Small intestine (tissue), 7 donors: Measurements from ENCODE around the gene FRS2. TPM values are rescaled to one million over a fixed set of nuclear protein-coding genes. Genes with fewer than 3 reads are reported as not detected.

Source experiments
- DNase-seq, 2 donors: peaks; one replicate each; pipeline versions ENCODE4 v3.0.0 to v3.0.0-alpha.2; 2013
- FAIRE-seq: peaks from 2 replicates; lab custom pipeline; 2012; peaks lifted over from hg19 to GRCh38; lab: Jason Lieb, UNC
- H3K27ac ChIP-seq, 3 donors: one replicate each; pipeline ENCODE4 v1.5.1; 2013; ENCODE audit warnings: low read length in 2 of 3, mild to moderate bottlenecking in 2 of 3, control low read depth in 1 of 3, inconsistent platforms in 1 of 3, low read depth in 1 of 3, moderate library complexity in 1 of 3
- H3K27me3 ChIP-seq, 3 donors: one replicate each; pipeline ENCODE4 v1.6.1; 2013; ENCODE audit warnings: low read length in 3 of 3, inconsistent platforms in 1 of 3; ENCODE audit not compliant: control insufficient read depth in 3 of 3, insufficient read depth in 3 of 3
- H3K36me3 ChIP-seq, 3 donors: one replicate each; pipeline ENCODE4 v1.6.1; 2013; ENCODE audit warnings: low read length in 3 of 3, inconsistent platforms in 1 of 3, low read depth in 1 of 3, mild to moderate bottlenecking in 1 of 3, moderate library complexity in 1 of 3; ENCODE audit not compliant: control insufficient read depth in 3 of 3, insufficient read depth in 2 of 3
- H3K4me1 ChIP-seq, 3 donors: one replicate each; pipeline ENCODE4 v1.6.1; 2013; ENCODE audit warnings: low read length in 2 of 3, inconsistent platforms in 1 of 3, low read depth in 1 of 3, mild to moderate bottlenecking in 1 of 3, moderate library complexity in 1 of 3; ENCODE audit not compliant: control insufficient read depth in 3 of 3, insufficient read depth in 2 of 3
- H3K4me3 ChIP-seq, 3 donors: one replicate each; pipeline ENCODE4 v1.5.1; 2013; ENCODE audit warnings: low read length in 3 of 3, control low read depth in 1 of 3, inconsistent platforms in 1 of 3, low read depth in 1 of 3, mild to moderate bottlenecking in 1 of 3, moderate library complexity in 1 of 3
- H3K9me3 ChIP-seq, 2 donors: one replicate each; pipeline ENCODE4 v1.6.1; 2013; ENCODE audit warnings: low read depth in 1 of 2, low read length in 1 of 2; ENCODE audit not compliant: control insufficient read depth in 2 of 2, insufficient read depth in 1 of 2
- WGBS, 3 donors: extraction: QIAGEN DNeasy Blood & Tissue Kit; methylation state at CpG; one replicate each; pipeline ENCODE4 v1.1.7; 2013; 5-methylcytosine and 5-hydroxymethylcytosine counted together
- polyA plus RNA-seq, 4 donors: library from polyadenylated mRNA; stranded (reverse) in 3 of 4; unstranded in 1 of 4; fragments of 200-250 nt in 3 of 4; fragments of 120-200 nt in 1 of 4; gene quantifications; one replicate each; pipeline versions ENCODE4 v1.2.1 to v1.2.3, GENCODE V29; 2013
- donor health status: healthy with polysubstance abuse.
- donor health status: control.
- donor health status: control.
- donor health status: Bipolar disorder and iron deficiency.
- donor health status: healthy.

The FRS2 gene
- polyA plus RNA-seq, 4 donors, result 5.9 to 30.3 (median 9.3) TPM

DNA sequence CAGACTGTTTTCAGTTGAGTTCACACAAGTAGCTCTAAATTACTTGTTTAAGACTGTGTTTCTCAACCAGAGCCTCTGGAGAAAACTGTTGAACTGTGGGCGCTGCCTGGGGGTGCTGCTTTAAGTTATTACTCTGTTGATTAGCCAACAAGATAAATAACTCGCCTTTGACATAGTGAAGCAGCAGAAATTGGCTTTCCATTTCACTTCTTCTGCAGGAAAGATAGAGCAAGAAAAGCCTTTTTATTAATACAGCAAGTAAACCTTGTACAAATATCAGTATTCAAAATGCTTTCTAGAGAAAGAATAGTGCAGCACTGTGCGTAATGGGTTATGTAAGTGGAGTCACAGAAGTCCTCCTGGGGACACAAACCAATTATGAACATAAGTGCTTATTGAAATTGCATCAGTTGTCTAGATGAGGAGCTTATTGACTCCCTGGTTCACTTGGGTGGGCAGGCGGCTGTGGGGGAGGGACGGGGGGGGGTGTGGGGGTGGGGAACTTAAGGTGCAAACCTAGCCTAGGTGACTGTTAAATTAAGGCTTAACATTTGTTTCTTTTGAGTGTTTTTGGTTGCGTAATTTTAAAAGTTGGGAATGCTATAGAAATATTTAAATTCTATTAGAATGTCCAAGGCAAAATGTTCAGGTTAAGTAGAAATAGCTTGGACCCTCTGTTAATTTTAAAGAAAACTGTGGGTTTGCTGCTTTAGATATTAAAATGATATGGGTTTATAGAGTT is 6.3 kb downstream of the FRS2 start:
- Histone ChIP-seq H3K27ac (peak overlapping the region in 1 of 3 donors; percentile 26), H3K27me3 (no peaks in the 10 kb centered on the region), H3K4me3 (no peak overlapping the region), H3K4me1 (peaks cover 5 to 30% (median 12%) of the 10 kb centered on the region in 3 donors), H3K9me3 (no peaks in the 10 kb centered on the region), H3K36me3 (no peaks in the 10 kb centered on the region)
- DNase-seq (peak in 1 of 2 donors; percentile 33), FAIRE-seq (no peak)
- 52 to 59% (median 59%) methylated on average over 6 of the region's 6 CpGs for WGBS, 3 donors

DNA sequence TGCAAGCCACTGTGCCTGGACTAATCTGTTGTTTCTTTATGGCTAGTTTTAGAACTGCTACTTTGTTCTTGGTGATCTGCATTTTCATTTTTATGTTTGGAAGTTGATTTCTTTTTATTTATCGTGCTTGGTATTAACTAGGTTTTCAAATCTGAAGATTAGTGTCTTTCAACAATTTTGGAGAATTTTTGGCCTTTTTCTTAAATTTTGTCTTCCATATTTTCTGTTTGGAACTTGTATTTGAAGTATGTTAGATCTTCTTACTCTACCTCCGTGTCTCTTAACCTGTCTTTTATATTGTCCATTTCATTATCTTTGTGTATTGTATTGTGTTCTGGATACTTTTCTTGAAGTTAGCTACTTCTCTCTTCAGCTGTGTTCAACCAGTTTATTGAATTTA is 9.5 kb downstream of the FRS2 start:
- Histone ChIP-seq H3K4me1 (peaks cover 7 to 24% (median 15%) of the 10 kb centered on the region in 3 donors), H3K36me3 (no peaks in the 10 kb centered on the region), H3K4me3 (no peak overlapping the region), H3K27me3 (no peaks in the 10 kb centered on the region), H3K9me3 (no peaks in the 10 kb centered on the region), H3K27ac (no peak overlapping the region)
- DNase-seq (no peak), FAIRE-seq (peak; percentile 61)
- 94 to 100% (median 96%) methylated on average over 2 of the region's 2 CpGs for WGBS, 3 donors

DNA sequence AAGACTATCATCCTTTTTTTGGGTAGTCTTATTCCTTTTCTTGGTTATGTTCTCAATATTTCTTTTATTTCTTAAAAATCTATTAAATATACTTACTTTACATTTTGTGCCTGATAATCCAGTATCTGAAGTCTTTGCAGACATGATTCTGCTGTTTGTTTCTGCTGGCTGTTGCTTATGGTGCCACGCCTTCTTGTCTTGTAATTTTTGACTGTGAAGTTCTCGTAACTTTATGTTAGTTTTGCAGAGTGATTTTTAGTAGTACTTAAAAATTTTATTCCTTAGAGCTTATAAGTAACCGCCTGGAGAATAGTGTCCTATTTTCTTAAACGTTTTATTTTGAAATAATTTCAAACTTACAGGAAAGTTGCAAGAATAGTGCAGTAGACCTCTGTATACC is 10.5 kb downstream of the FRS2 start:
- H3K27ac ChIP-seq, result no peak overlapping the region
- no peak overlapping the region for H3K4me3 ChIP-seq
- H3K36me3 ChIP-seq, result peaks cover 0 to 3% (median 0%) of the 10 kb centered on the region in 3 donors
- H3K4me1 ChIP-seq, result peaks cover 3 to 19% (median 9%) of the 10 kb centered on the region in 3 donors
- no peak for FAIRE-seq
- no peak for DNase-seq
- 87 to 93% (median 92%) methylated on average over 4 of the region's 4 CpGs for WGBS, 3 donors
- H3K27me3 ChIP-seq, result no peaks in the 10 kb centered on the region
- no peaks in the 10 kb centered on the region for H3K9me3 ChIP-seq

DNA sequence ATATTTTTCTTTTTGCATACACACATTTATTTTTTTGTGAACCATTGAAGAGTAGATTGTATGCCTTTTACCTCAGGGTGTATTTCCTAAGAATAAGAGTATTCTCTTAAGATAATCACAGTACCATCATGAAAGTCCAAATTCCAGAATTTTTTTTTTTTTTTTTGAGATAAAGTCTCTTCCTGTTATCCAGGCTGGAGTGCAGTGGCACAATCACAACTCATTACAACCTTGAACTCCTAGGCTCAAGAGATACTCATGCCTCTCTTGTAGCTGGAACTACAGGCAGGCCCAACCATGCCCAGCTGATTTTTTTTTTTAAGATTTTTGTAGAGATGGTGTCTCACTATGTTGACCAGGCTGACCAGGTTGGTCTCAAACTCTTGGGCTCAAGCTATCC is 10.9 kb downstream of the FRS2 start:
- Histone ChIP-seq H3K36me3 (peaks cover 0 to 3% (median 0%) of the 10 kb centered on the region in 3 donors), H3K9me3 (peaks cover 0 to under 1% of the 10 kb centered on the region in 2 donors), H3K4me3 (no peak overlapping the region), H3K27me3 (no peaks in the 10 kb centered on the region), H3K27ac (peak overlapping the region in 1 of 3 donors; percentile 16), H3K4me1 (peaks cover 3 to 15% (median 5%) of the 10 kb centered on the region in 3 donors)
- DNase-seq, result peak; percentile 54 to 67
- no peak for FAIRE-seq

DNA sequence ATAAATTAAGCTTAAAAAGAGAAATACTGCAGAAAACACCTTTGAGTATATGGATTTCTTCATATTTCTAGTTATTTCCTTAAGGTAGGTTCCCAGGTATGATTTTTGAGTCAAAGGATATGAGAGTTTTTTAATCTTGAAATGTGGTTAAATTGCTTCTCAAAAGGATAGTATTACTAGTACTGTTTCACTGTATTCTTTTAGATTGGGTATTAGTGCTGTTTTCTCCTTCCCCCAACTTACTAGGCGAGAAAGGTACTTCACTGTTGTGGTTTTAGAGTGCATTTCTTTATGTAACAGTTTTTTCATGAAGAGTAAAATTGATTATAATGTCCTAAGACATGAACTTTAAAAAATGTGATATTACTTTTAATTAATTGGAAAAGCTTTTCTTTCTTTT is 13.5 kb downstream of the FRS2 start:
- no peaks in the 10 kb centered on the region for H3K27me3 ChIP-seq
- H3K4me1 ChIP-seq, result peaks cover 3 to 13% (median 3%) of the 10 kb centered on the region in 3 donors
- 91 to 100% (median 95%) methylated on average over 1 of the region's 1 CpG for WGBS, 3 donors
- H3K27ac ChIP-seq, result no peak overlapping the region
- FAIRE-seq, result no peak
- peaks cover 0 to 12% of the 10 kb centered on the region in 2 donors for H3K9me3 ChIP-seq
- peaks cover 0 to 6% (median 0%) of the 10 kb centered on the region in 3 donors for H3K36me3 ChIP-seq
- no peak overlapping the region for H3K4me3 ChIP-seq
- no peak for DNase-seq

DNA sequence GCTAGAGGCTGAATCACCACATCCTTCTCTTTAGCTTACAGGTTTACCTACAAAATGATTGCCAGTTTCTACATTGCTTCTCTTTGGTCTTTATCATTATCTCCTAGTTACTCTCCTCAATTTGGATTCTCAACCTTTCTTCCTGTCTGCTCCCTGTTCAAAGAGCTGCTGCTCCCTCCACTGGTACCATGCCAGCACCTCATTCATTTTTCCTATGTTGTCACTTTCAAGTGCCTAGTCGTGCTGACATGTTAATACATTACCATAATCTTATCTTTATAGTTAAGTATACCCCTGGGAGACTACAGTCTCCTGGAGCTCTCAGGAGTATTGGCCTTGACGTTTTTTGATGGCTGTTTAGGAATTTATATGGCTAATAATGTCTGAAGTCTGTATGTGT is 14.2 kb downstream of the FRS2 start:
- H3K4me1 ChIP-seq, result peaks cover 3 to 13% (median 3%) of the 10 kb centered on the region in 3 donors
- FAIRE-seq, result no peak
- 13 to 25% (median 17%) methylated on average over 2 of the region's 2 CpGs for WGBS, 3 donors

DNA sequence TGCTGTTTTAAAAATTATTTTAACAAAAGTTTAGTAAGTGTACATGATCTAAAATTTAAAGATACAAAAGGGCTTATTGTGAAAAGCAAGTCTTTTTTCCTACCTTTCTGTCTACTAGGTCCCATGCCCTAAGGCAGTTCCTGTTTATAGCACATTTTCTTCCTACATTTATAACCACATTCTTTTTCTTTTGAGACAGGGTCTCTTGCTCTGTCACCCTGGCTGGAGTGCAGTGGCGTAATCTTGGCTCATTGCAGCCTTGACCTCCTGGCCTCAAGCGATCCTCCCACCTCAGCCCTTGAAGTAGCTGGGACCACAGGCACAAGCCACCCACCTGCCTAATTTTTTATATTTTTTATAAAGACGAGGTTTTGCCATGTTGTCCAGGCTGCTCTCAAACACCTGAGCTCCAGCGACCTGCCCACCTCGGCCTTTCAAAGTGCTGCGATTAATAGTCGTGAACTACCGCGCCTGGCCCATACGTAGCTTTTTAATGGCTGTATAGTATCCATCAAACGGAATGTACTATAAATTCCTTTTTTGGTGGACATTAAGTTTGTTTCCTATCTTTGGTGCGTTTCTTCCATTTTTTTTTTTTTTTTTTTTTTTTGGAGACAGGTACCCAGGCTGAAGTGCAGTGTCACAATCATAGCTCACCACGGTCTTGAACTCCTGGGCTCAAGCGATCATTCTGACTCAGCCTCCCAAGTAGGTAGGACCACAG is 20.9 kb downstream of the FRS2 start:
- no peak overlapping the region for H3K27ac ChIP-seq
- whole genome bisulfite sequencing, 3 donors, result 92 to 95% (median 95%) methylated on average over 14 of the region's 14 CpGs
- no peaks in the 10 kb centered on the region for H3K27me3 ChIP-seq
- peaks cover 0 to 12% of the 10 kb centered on the region in 2 donors for H3K9me3 ChIP-seq
- peaks cover 0 to 3% (median 0%) of the 10 kb centered on the region in 3 donors for H3K4me1 ChIP-seq
- DNase-seq, result no peak
- no peak for FAIRE-seq
- peaks cover 0 to 10% (median 0%) of the 10 kb centered on the region in 3 donors for H3K36me3 ChIP-seq
- H3K4me3 ChIP-seq, result no peak overlapping the region

More for the DNA sequence above, 14.2 kb downstream of the FRS2 start:
- peaks cover 0 to 12% of the 10 kb centered on the region in 2 donors for H3K9me3 ChIP-seq
- DNase-seq, result peak; percentile 43 to 48
- H3K27me3 ChIP-seq, result no peaks in the 10 kb centered on the region
- H3K27ac ChIP-seq, result no peak overlapping the region
- peaks cover 0 to 6% (median 0%) of the 10 kb centered on the region in 3 donors for H3K36me3 ChIP-seq
- H3K4me3 ChIP-seq, result no peak overlapping the region

DNA sequence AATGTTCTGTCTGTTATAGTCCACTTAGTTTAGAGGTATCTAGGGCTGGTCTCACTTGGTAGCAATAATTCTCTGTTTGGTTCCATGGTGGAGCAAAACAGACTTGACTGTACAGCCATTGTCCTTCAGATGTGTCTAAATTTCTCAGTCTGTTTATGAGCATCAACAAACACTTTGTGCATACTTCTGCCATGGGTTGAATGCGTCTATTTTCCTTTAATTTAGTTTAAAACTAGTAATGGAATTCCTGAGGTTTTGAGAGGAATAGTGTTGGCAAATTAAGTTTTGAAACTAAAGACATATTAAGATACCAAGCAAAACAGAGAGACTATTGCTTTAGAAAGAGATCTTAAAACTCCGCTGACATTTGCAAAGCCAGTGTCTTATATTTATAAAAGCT is 22.6 kb downstream of the FRS2 start:
- Histone ChIP-seq H3K4me3 (no peak overlapping the region), H3K27me3 (no peaks in the 10 kb centered on the region), H3K4me1 (peaks cover 0 to 12% (median 4%) of the 10 kb centered on the region in 3 donors), H3K27ac (no peak overlapping the region), H3K36me3 (peaks cover 0 to 8% (median 0%) of the 10 kb centered on the region in 3 donors), H3K9me3 (no peaks in the 10 kb centered on the region)
- no peak for FAIRE-seq
- no peak for DNase-seq
- WGBS, 3 donors, result 90 to 96% (median 94%) methylated on average over 2 of the region's 2 CpGs
